K562 (cell line): ENCODE data around the gene ABCB9. TPM values are rescaled to one million over a fixed set of nuclear protein-coding genes. Genes with fewer than 3 reads are reported as not detected.

Experiments used
- FOXA3 ChIP-seq, 2 experiments: fragments of 450-650 bp in 1 of 2; sonication (generic) in 1 of 2; formaldehyde crosslinking; IDR thresholded peaks in 1 of 2; conservative IDR thresholded peaks in 1 of 2; 2 replicates each; pipeline versions ENCODE4 v1.4.0 to v1.8.0; 2020 to 2022; ENCODE audit warnings: mild to moderate bottlenecking in 2 of 2, missing genetic modification reagents in 1 of 2
- HES1 ChIP-seq: fragments of 450-650 bp; IDR thresholded peaks from 2 replicates; pipeline ENCODE4 v1.6.1; 2016; ENCODE audit warnings: low read depth, mild to moderate bottlenecking, moderate library complexity
- MNT ChIP-seq, 2 experiments: fragments of 450-650 bp; conservative IDR thresholded peaks; 2 replicates each; pipeline ENCODE4 v1.6.1; 2017; ENCODE audit warnings: mild to moderate bottlenecking in 2 of 2, moderate library complexity in 2 of 2
- MXD1 ChIP-seq: fragments of 250-450 bp; sonication (Bioruptor Pico); IDR thresholded peaks from 2 replicates; pipeline ENCODE4 v1.8.0; 2021; ENCODE audit warnings: borderline replicate concordance, mild to moderate bottlenecking, moderate library complexity; ENCODE audit not compliant: poor library complexity, severe bottlenecking
- NFYB ChIP-seq: IDR thresholded peaks from 2 replicates; pipeline ENCODE4 v1.6.1; 2011; ENCODE audit warnings: mild to moderate bottlenecking, moderate library complexity; ENCODE audit not compliant: insufficient read length; ENCODE audit errors: extremely low read depth
- POLR2H ChIP-seq: IDR thresholded peaks from 2 replicates; pipeline ENCODE4 v1.6.1; 2016; ENCODE audit warnings: missing genetic modification characterization, low read depth, mild to moderate bottlenecking, control low read depth, missing compliant biosample characterization, moderate library complexity
- PTTG1 ChIP-seq: fragments of 450-650 bp; IDR thresholded peaks from 2 replicates; pipeline ENCODE4 v1.6.1; 2016; ENCODE audit warnings: low read depth, mild to moderate bottlenecking, missing genetic modification characterization, missing compliant biosample characterization
- RFX5 ChIP-seq: IDR thresholded peaks from 2 replicates; pipeline ENCODE4 v1.6.1; 2011; ENCODE audit warnings: low read depth, mild to moderate bottlenecking, improper control_type of control experiment, low read length
- SETDB1 ChIP-seq: IDR thresholded peaks from one replicate; pipeline ENCODE4 v1.6.1; 2012; ENCODE audit warnings: low read length, control low read depth, inconsistent platforms
- TARDBP ChIP-seq: fragments of 450-650 bp; IDR thresholded peaks from 2 replicates; pipeline ENCODE4 v1.6.1; 2016
- ZEB2 ChIP-seq: fragments of 450-650 bp; IDR thresholded peaks from 2 replicates; pipeline ENCODE4 v1.6.1; 2016
- ZNF184 ChIP-seq: sonication (generic); formaldehyde crosslinking; IDR thresholded peaks from 2 replicates; pipeline ENCODE4 v1.5.0; 2020; ENCODE audit warnings: missing genetic modification reagents
- polyA plus RNA-seq, 8 experiments: library from polyadenylated mRNA; depleted of rRNA in 4 of 8; stranded (reverse) in 5 of 8; unstranded in 3 of 8; fragments of >200 nt; fragmentation: Nextera tagmentation in 2 of 8; fragmentation: Illumina TruSeq in 1 of 8; extraction: Ambion mirVana in 2 of 8; extraction: Trizol in 1 of 8; gene quantifications; 2 replicates each; pipeline versions ENCODE4 v1.2.1 to v1.2.3, GENCODE V29; 2011 to 2014; ENCODE audit warnings: inconsistent platforms in 1 of 8, missing spikeins in 1 of 8
- total RNA-seq, 7 experiments: library from RNA; depleted of rRNA in 6 of 7; stranded (reverse); fragments of >200 nt in 6 of 7; fragmentation: Illumina TruSeq in 2 of 7; extraction: Trizol in 2 of 7; gene quantifications; 2 replicates each; pipeline versions ENCODE4 v1.2.1 to v1.2.3, GENCODE V29; 2011 to 2021; ENCODE audit warnings: low replicate concordance in 1 of 7

ABCB9 gene
- total and polyA plus RNA-seq, 9 of the 15 experiments (the other 6 are each of a cell fraction or from before 2014, with no cell fraction given), result 0.20 to 12.6 (median 6.2) TPM

GRCh38 chr12:122895704-122896636 lies 70.3 kb downstream of the ABCB9 start, which contains the start of gene VPS37B (continued):
- TF ChIP-seq PTTG1 (tag), result no peak
- TF ChIP-seq MNT (conservative IDR thresholded peaks at IDR 0.05), result peak; percentile 80 to 89
- TF ChIP-seq ZNF184 (CRISPR knock-in tag), result no peak
- peak; percentile 100 for TF ChIP-seq TARDBP
- TF ChIP-seq ZEB2, result no peak; the same call in 1 of the 2 replicates
- no peak for TF ChIP-seq HES1
- no peak for TF ChIP-seq FOXA3 (CRISPR knock-in tag; conservative IDR thresholded peaks at IDR 0.05 in 1 of 2, IDR thresholded peaks at IDR 0.05 in 1 of 2)
- no peak for TF ChIP-seq SETDB1
- no peak for TF ChIP-seq MXD1
- no peak for TF ChIP-seq NFYB
- TF ChIP-seq POLR2H (tag), result peak; percentile 37; the same call in 1 of the 2 replicates
- peak; percentile 64; the same call in 1 of the 2 replicates for TF ChIP-seq RFX5
